UCSD-AML1 (cell line): ENCODE results near the gene MYO18A.
"Not testable (repeated sequence)": the region's sequence is repeated elsewhere in the genome, so short reads cannot be mapped to it uniquely, and the experiment has no call there.

ENCODE experiments used
- DNase-seq: peaks from one replicate; lab custom pipeline; 2025; ENCODE audit not compliant: unreplicated experiment; lab: John Stamatoyannopoulos, UW

Gene MYO18A

GRCh38 chr17:29108823-29109476 lies 71.2 kb downstream of the MYO18A start:
- DNase-seq = no peak

- DNase-seq = no peak
Observed at GRCh38 chr17:29107933-29108822, 72.0 kb downstream of the MYO18A start.

GRCh38 chr17:29107084-29107483 lies 73.1 kb downstream of the MYO18A start:
- DNase-seq = peak; percentile 32

- no peak for DNase-seq
Observed at GRCh38 chr17:29103341-29103740, 76.9 kb downstream of the MYO18A start.

GRCh38 chr17:29102741-29103181 lies 77.4 kb downstream of the MYO18A start:
- DNase-seq = no peak

GRCh38 chr17:29102046-29102445 lies 78.2 kb downstream of the MYO18A start:
- no peak for DNase-seq

GRCh38 chr17:29100296-29100695 lies 79.9 kb downstream of the MYO18A start:
- DNase-seq = no peak

GRCh38 chr17:29099527-29099926 lies 80.7 kb downstream of the MYO18A start:
- DNase-seq = no peak

GRCh38 chr17:29096094-29096493 lies 84.1 kb downstream of the MYO18A start:
- DNase-seq = no peak

GRCh38 chr17:29095439-29095838 lies 84.8 kb downstream of the MYO18A start:
- no peak for DNase-seq

GRCh38 chr17:29094101-29094708 lies 86.0 kb downstream of the MYO18A start:
- DNase-seq = no peak

GRCh38 chr17:29093090-29093871 lies 86.9 kb downstream of the MYO18A start:
- no peak for DNase-seq

GRCh38 chr17:29091606-29092289 lies 88.5 kb downstream of the MYO18A start:
- no peak for DNase-seq

GRCh38 chr17:29090750-29091605 lies 89.2 kb downstream of the MYO18A start:
- no peak for DNase-seq

GRCh38 chr17:29090108-29090507 lies 90.1 kb downstream of the MYO18A start:
- no peak for DNase-seq

- no peak for DNase-seq
Observed at GRCh38 chr17:29089601-29090044, 90.6 kb downstream of the MYO18A start.

- not testable (repeated sequence) for DNase-seq
Observed at GRCh38 chr17:29088782-29089181, 91.4 kb downstream of the MYO18A start.

GRCh38 chr17:29086628-29087332 lies 93.4 kb downstream of the MYO18A start:
- DNase-seq = no peak

GRCh38 chr17:29085223-29085622 lies 95.0 kb downstream of the MYO18A start:
- no peak for DNase-seq
